ENCODE data around the gene PDE11A. TPM values are rescaled to one million over a fixed set of nuclear protein-coding genes. Genes with fewer than 3 reads are reported as not detected.

The PDE11A gene
- total and polyA plus RNA-seq, 2 of the 13 experiments (the other 11 are each of a cell fraction or from before 2014, with no cell fraction given) = 1.2 to 1.7 TPM

GRCh38 chr2:177724398-177725287 is 347.9 kb downstream of the PDE11A start (continued):
- TF ChIP-seq, protein P1, sequence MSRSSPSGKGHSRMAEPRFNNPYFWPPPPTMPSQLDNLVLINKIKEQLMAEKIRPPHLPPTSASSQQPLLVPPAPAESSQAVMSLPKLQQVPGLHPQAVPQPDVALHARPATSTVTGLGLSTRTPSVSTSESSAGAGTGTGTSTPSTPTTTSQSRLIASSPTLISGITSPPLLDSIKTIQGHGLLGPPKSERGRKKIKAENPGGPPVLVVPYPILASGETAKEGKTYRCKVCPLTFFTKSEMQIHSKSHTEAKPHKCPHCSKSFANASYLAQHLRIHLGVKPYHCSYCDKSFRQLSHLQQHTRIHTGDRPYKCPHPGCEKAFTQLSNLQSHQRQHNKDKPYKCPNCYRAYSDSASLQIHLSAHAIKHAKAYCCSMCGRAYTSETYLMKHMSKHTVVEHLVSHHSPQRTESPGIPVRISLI (CRISPR knock-in tag; IDR thresholded peaks at IDR 0.05; ENCODE audit: borderline replicate concordance) = 0 out of 2 replicates have a peak, but pooled peaks have one; percentile 37
- TF ChIP-seq NR2F2 (IDR thresholded peaks at IDR 0.05; ENCODE audit: borderline replicate concordance, low read depth) (no peak), ZNF567 (CRISPR knock-in tag; IDR thresholded peaks at IDR 0.05; ENCODE audit: borderline replicate concordance) (no peak), POLR2AphosphoS2 (IDR thresholded peaks at IDR 0.05; ENCODE audit: low read depth, low read length) (no peak), NFKBIZ (CRISPR knock-in tag; IDR thresholded peaks at IDR 0.05) (no peak), IKZF4 (CRISPR knock-in tag; IDR thresholded peaks at IDR 0.05; ENCODE audit: borderline replicate concordance, low read depth, not compliant biosample characterization) (no peak), ZNF101 (CRISPR knock-in tag; IDR thresholded peaks at IDR 0.05; ENCODE audit: borderline replicate concordance, low read depth) (no peak), FIP1L1 (IDR thresholded peaks at IDR 0.05; ENCODE audit: borderline replicate concordance, insufficient read depth, low read depth, low read length) (no peak), ZNF562 (CRISPR knock-in tag; IDR thresholded peaks at IDR 0.05; ENCODE audit: borderline replicate concordance) (no peak), SOX6 (IDR thresholded peaks at IDR 0.05) (no peak), SOX6 (CRISPR knock-in tag; IDR thresholded peaks at IDR 0.05) (peak; percentile 44), HMGA1 (CRISPR knock-in tag; conservative IDR thresholded peaks at IDR 0.05) (0 out of 2 replicates have a peak, but pooled peaks have one; percentile 40), ELF1 (CRISPR knock-in tag; IDR thresholded peaks at IDR 0.05) (peak; percentile 16; the same call in 1 of the 2 replicates), XRCC5 (optimal IDR thresholded peaks at IDR 0.05; ENCODE audit: low read length) (peak; percentile 28), FOSL1 (CRISPR knock-in tag; IDR thresholded peaks at IDR 0.05; ENCODE audit: borderline replicate concordance) (no peak), STAT5B (CRISPR knock-in tag; IDR thresholded peaks at IDR 0.05) (no peak), KMT2B (CRISPR knock-in tag; IDR thresholded peaks at IDR 0.05) (no peak), ZFP36L2 (CRISPR knock-in tag; IDR thresholded peaks at IDR 0.05) (no peak), DBP (CRISPR knock-in tag; IDR thresholded peaks at IDR 0.05; ENCODE audit: not compliant biosample characterization) (no peak), SAP130 (CRISPR knock-in tag; IDR thresholded peaks at IDR 0.05; ENCODE audit: low read depth) (no peak), ZBTB43 (CRISPR knock-in tag; conservative IDR thresholded peaks at IDR 0.05) (no peak), ZNF331 (CRISPR knock-in tag; IDR thresholded peaks at IDR 0.05) (no peak), ZNF773 (CRISPR knock-in tag; IDR thresholded peaks at IDR 0.05; ENCODE audit: borderline replicate concordance) (no peak)
- TF ChIP-seq, protein P2, sequence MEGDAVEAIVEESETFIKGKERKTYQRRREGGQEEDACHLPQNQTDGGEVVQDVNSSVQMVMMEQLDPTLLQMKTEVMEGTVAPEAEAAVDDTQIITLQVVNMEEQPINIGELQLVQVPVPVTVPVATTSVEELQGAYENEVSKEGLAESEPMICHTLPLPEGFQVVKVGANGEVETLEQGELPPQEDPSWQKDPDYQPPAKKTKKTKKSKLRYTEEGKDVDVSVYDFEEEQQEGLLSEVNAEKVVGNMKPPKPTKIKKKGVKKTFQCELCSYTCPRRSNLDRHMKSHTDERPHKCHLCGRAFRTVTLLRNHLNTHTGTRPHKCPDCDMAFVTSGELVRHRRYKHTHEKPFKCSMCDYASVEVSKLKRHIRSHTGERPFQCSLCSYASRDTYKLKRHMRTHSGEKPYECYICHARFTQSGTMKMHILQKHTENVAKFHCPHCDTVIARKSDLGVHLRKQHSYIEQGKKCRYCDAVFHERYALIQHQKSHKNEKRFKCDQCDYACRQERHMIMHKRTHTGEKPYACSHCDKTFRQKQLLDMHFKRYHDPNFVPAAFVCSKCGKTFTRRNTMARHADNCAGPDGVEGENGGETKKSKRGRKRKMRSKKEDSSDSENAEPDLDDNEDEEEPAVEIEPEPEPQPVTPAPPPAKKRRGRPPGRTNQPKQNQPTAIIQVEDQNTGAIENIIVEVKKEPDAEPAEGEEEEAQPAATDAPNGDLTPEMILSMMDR (CRISPR knock-in tag; IDR thresholded peaks at IDR 0.05) = peak; percentile 94
- TF ChIP-seq, protein P3, sequence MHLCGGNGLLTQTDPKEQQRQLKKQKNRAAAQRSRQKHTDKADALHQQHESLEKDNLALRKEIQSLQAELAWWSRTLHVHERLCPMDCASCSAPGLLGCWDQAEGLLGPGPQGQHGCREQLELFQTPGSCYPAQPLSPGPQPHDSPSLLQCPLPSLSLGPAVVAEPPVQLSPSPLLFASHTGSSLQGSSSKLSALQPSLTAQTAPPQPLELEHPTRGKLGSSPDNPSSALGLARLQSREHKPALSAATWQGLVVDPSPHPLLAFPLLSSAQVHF (CRISPR knock-in tag; IDR thresholded peaks at IDR 0.05) = no peak
